GM12801 (cell line): ENCODE measurements around the gene ADAMTS17.

Source experiments
- CTCF ChIP-seq: IDR thresholded peaks from one replicate; pipeline ENCODE4 v1.5.1; 2011; ENCODE audit warnings: control low read depth; ENCODE audit not compliant: insufficient read length; ENCODE audit errors: extremely low read depth

Gene ADAMTS17

DNA sequence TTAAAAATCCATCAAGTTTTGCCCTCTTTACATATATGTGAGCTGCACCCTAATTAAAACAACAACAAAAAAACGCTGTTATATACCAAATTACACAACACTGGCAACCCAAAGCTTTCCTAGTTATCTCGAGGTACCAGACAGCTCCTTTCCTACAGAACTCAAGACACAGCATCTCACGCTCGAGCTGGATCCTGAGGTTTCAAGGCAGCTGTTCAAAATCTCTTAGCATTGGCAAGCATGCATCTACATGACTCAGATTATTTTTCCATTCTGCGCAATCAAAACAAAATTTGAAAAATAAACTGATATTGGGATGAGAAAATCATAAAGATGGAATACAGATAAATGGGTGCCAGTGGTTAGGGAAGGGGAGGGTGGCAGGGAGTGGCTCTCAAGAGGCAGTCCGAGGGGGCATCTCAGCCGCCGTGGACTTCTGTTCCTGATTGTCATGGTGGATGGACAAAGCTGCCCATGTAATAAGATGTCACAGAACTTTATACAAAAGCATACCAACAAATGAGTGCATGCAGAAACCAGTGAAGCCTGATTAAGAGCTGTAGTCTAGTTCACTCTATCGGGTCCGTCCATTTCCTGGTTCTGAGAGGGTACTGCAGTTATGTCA is 91.5 kb downstream of the ADAMTS17 start:
- no peak for TF ChIP-seq CTCF

DNA sequence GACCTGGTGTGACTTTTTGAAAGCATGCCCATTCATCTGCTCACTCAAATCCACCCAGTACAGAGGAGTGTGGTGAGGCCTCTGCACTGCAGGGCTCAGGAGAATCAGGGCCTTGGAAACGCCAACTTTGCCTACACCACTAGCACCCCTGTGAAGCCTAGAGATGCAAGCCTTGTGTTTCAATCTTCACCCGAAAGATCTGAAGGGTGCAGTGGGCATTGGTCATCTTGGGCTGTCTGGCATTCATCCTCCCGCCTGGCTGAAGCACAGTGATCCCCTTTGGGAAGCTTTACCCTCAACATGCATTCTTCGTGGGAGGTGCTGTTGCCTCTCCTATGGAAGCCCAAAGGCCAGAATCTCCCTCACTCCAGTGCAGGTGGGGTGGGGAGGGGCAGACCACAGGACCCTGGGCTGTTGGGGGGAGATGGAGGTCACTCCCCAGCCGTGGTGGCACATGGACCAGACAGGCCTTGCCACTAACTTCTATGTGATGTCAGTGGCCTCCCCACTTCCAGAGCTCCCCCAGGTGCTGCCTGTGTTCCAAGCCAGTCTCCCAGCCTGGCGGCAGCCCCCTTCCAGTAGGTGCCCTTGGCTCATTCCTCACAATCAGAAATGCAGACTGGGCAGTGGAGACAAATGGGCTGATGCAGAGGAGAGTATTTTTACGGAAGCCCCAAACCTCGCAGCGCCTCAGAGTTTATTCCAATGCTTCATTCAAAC is 92.5 kb downstream of the ADAMTS17 start:
- TF ChIP-seq CTCF: no peak

- no peak for TF ChIP-seq CTCF
Observed at GRCh38 chr15:100248236-100248635, 93.5 kb downstream of the ADAMTS17 start.

DNA sequence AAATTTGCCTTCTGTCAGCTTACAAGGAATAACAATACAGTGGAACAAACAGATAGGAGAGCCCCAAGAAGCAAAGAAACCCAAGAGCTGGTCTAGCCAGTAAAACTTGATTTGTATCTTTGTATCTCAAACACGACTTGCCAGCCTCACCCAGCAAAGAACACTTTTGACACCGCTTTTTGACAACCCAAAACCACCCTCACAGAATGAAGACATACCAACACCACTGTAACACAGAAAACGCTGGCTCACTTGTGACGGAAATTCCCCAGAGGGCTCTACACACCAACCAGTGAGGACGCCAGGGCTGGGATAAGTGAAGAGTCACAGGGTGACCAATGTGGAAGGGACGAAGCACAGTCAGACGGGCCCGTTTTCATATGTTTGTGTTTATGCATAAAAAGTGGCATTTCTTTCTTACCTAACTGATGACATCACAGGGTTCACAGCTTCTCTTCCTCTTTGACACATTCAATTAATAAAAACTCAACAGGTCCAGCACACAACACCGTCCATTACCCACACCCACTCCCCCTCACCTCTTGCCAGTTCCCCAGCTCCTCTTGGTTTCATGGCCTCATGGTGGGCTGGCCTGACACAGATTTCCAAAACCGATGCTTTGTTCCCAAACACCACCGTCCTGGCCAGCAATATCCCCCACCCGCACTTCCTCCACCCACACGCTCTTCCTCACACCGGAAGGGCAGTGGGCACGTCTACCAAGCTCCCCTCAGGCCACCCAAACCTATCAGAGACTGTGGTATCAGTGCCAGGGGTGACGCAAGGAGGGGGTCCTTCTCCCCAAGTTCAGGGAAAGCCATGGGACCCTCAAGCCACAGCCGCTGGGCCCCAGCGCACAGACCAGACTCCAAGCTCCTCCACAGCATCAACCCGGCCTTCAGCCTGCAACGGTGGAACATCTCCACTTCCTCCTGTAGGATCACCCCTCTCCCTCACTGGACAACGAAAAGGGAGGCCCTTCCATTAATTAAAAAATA is 94.2 kb downstream of the ADAMTS17 start:
- no peak for TF ChIP-seq CTCF

DNA sequence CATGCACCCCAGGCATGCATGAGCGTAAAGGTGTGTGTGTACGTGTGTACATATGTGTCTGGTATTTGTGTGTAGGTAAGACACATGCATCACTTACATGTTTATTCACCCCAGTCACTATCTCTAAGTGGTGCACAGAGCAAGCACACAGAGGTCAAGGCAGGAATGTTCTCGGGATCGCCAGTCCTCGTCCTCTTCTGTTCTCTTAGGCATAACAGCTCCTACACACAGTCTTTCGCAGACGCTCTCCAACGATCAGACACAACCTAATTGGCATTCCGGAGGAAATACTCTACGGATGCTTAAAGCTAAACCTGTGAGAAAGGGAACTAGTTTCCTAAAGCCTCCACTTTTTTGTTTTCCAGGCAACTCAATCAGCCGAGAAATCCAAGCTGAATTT is 95.9 kb downstream of the ADAMTS17 start:
- TF ChIP-seq CTCF: no peak

GRCh38 chr15:100245487-100245820 is 96.3 kb downstream of the ADAMTS17 start:
- no peak for TF ChIP-seq CTCF

DNA sequence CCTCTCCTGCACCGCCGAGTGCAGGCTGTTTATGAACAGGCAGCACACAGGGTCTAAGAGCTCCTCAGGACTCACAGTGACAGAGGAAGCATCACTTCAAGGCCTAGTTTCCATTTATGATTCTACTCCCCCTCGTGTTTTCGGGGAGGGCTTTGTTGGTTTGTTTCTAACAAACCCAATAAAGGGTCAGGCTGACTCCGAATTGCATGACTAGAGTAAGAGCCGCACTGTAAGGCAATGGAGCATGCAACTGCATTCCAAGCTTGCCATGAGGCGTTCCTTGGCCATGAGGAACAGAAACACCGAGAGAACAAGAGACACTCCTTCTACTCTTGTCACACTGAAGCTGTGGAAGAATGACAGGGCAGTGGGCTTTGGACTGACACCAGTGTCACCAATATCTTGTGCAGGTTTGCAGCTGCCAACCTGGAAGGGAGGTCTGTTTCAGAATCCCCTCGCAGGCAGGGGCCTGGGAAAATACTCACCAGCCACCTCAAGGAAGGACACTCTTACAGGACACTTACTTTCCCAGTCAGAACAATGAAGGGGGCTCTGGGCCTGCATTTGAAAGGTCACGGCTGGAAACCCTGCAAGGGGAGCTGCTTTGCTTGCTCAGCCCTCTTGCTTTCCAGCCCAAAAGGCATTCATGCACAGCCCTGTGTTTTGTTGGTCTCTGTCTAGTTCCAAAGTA is 96.8 kb downstream of the ADAMTS17 start:
- no peak for TF ChIP-seq CTCF
